GM18520 (cell line): ENCODE data around the gene HK1.

Experiments
- ATAC-seq: cut with Tn5 transposase; IDR thresholded peaks from one replicate; pipeline ENCODE4 v1.9.1; 2021; ENCODE audit not compliant: unreplicated experiment

The HK1 gene

DNA sequence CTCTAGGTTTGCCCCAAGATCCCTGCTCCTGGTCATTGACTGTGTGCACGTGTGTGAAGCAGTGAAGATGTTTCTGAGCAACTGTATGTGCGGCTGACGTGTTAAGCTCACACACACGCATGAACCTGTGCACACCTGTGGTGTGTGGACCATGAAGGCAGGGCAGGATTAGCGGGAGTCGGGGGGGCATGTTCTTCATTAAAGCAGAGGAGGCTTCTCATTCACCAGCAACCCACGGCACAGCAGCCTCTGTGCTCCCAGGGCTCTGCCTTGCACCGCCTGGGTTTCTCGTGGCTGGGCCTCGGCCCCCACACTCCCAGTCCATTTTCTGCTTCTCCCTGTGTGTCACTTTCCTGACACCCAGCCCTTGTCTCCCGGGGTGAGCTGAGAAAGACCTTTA, 139.2 kb downstream of the HK1 start:
- ATAC-seq: no peak

DNA sequence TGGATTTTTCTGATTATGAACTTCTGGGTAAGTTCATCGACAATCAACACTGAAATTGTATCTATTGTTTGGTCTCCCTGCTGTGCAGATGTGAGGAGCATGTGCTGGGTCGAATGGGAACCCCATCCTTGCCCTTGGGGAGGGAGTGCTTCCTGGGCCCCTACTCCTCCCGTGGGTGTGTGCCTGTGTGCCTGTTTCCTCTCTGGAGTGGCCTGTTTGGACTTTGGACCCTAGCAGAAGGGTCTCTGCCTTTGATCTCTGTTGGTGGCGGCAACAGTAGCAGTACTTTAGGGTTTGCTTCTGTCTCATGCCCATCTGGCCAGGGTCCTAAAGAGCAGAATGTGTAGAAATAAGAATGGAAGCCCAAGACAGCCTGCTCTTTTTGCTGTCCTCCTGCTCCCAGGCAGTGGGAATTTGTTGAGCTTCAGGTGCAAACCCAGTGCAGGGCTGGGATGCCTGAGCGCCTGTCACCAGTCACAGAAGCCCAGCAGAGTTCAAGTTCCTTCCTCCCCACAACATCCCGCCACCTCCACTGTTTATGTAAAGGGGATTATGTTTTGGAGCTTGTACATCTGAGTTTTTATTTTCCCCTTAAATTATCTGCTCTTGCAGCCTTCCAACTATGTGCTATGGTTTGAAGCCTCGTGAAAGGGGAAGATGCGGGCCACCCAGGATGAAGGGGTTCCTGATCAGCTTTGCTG, 139.9 kb downstream of the HK1 start:
- ATAC-seq: no peak

DNA sequence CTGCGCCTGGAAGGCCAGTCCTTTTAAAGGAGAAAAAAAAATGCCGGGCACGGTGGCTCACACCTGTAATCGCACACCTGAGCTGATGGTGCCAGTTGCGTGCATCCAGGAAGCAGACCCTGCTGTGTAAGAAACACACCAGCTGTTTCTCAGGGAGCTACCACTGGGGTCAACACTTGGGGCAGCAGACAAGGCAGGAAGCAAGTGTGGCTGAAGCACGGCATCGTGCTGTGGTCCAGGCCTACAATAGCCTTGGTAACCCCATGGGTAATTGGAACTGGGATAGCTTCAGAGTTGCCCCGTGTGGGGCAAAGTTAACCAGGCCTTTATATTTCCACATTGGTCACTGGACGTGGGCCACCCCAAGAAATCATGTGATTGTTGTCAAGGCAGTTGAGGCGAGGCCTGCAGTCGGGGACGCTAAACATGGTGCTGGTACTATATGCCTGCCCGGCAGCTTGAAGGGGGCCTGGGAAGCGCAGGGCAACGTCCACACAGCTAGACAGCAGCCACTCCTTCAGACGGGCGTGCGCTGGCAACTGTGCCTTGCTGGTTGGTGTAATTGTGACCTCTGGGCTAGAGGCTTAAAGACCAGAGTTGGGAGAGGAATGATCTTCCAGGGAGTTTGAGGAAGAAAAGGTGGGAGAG, 140.9 kb downstream of the HK1 start:
- ATAC-seq: no peak

GRCh38 chr10:69419744-69420126, 141.4 kb downstream of the HK1 start:
- no peak for ATAC-seq

GRCh38 chr10:69421611-69422308, 143.5 kb downstream of the HK1 start:
- no peak for ATAC-seq

- no peak for ATAC-seq
Observed at GRCh38 chr10:69422676-69423075, 144.4 kb downstream of the HK1 start.

GRCh38 chr10:69425041-69425440, 146.7 kb downstream of the HK1 start:
- ATAC-seq: no peak

DNA sequence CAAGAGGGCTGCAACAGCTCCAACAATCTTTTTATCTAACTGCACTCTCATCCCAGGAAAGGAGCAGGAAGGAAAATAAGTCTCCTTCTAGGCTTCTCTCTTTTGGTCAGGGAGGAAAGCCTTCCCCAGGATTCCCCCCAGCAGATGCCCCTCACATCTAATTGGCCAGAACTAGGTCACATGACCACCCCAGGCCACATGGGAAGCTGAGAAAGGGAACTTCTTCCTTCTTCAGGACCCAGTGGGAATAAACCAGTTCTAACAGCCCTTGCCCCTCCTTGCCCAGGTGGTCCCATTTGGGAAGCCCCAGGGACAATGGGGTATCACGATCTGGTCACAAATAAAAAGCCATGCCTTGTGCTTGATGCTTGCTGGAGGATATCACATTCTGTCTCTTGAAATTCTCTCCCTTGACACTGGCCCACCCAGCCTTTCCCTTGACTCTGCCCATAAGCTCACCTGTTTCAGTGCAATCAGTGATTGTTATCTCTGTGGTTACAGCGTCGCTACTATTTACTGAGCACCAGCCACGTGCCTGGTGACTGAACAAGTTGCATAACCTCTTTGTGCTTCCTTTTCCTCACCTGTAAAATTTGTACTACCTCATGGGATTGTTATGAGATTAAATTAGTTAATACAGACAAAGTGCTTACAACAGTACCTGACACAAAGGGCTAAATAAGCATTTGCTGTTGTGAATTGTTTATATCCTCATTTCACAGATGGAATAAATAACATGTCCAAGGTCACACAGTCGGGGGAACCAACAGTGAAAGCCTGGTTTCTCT, 147.4 kb downstream of the HK1 start:
- ATAC-seq: no peak

DNA sequence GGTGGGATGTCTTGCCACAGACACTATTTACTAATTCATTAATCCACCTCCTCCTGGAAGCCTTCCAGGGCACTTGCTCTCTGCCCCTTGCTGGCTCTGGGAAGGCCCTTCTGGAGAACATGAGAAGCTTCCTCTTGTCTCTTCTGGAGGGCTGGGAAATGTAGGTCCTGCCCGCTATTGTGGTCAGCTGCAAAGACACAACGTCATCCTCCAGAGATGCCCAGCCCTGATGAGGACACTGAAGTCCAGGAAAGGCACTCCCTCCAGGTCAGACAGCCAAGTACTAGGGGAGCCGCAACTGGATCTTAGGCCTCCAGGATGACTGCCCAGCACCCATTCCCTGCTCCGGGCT, 148.1 kb downstream of the HK1 start:
- no peak for ATAC-seq

DNA sequence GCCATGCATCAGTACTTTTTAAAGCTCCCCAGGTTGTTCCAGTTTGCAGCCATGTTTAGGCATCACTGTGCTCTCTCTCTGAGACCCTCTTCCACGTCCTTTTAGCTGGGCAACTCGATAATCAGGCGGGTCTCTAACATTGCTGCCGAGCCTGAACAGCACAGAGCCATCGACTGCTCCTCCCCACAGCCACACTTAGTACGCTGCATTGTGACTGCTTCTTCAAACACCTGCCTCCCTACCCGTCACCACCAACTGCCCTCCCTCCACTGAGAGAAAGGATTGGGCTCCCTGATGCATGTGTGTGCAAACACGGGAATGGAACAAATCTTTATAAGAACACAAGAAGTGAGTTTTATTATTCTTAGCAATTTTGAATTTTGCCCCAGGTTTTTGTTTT, 149.9 kb downstream of the HK1 start:
- no peak for ATAC-seq

- ATAC-seq: no peak
Observed at GRCh38 chr10:69434169-69434568, 155.9 kb downstream of the HK1 start.

DNA sequence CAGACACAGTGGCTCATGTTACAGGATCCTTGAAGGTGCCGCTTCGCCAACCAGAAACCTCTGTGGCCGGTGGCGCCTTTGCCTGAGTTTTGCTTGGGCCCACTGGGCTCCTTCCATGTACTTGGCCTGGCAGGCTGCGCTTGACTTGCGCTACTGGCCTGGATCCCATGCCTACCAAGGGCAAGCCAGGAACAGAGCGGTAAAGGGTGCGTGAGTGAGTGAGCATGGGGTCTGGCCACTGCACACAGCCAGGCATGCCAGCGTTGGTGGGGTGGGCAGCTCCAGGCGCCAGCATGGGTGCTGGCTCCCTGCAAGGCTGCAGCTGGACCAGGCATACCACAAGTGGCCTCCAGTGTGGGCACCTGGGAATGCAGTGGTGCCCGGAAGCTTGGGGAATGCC, 156.6 kb downstream of the HK1 start:
- ATAC-seq: no peak

DNA sequence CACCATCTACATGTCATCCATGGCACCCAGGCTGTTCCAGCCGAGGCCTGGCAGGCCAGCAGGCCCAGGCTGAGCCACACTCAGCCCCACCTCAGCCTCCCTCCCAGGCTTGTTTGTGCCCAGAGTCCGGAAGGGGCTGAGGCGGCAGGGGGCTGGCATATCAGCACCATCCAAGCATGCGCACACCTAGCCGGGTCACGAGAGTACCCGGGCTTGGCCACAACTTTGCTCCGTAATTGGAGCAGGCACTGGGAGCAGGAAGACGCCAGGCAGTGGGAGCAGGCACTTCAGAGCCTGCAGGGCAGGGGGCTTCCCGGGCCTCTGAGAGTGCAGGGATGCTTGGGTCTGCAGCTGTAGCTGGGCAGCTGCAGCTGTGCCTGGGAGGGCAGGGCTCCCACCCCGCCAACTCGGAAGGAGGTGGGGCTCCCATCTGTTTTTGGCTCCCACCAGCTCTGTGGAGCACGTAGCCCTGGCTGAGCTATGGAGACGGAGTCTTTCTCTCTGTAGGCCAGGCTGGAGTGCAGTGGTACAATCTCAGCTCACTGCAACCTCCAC, 157.7 kb downstream of the HK1 start:
- no peak for ATAC-seq

DNA sequence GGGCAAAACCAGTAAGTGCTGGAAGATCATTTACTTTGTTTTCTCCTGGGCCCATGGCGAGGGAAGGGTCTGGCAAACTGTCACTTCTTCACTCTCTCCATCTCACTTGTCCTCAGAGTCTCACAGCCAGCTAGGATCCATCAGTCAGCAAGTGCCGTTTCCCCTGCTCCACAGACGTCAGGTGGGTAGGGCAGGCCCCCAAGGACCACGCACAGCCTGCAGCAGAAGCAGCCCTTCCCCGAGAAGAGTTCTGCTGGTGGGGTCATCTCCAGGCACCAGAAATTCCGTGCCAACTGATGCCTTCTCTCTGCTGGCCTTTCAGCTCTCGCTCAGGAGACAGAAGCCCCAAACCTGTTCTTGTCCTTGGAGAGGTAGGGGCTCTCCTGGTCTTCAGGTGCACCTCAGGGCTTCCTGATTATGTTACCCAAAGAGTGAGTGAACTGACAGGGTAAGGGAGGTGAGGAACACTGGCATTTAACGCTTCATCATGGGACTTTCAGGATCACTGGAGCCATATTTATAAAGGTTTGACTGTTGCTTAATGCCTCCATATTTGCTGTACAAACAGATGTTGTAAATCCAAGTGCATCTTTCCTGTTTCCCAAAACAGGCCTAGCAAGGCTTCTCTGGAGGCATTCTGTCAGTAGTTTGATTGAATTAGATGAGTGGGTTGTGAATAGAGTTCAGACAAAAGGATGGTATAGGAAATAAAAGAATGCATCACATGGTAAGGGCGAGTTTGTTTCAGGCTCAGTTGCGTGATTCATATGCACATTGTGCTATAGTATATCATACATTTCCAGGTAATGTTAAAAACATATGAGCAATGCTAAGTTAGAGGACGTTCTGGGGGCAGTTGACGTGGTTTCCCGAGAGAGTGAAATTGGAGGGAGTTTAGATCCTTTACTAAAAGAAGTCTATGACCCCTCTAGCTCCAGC, 159.3 kb downstream of the HK1 start:
- ATAC-seq: no peak

DNA sequence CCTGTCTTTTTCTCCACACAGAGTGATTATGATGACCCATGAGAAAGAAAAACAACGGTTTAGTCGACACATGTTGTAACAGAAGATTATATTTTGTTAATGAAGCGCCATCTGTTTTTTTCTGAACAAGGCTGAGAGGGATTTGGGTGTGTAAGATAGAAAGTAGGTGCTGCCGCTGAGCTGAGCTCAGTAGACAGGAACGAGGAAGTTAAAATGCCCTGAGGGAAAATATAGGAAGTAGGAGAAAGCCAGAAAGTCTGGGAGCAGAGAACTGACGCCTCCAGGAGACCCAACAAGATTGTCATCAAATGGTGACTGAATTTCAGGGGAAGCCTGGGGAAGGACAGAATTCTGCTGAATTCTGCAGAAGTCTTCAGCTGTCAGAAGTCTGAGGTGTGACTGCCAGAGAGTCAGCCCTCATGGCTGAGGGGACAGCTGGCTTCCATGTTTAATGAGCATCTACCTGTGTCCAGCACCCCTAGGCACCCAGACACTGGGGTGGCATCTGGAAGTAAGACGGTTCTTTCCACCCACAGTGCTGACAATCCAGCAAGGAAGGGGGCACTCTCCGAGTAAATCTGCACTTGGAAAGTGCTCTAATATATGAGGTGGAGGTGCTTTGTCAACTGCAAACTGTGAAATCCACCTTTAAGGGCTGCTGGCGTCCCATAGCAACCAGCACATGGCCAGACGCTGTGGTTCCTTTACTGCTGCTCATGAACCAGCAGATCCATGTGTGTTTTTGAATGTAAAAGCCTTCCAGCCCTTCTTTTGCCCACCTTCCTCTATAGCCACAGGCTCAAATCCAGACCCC, 160.4 kb downstream of the HK1 start:
- no peak for ATAC-seq

- ATAC-seq: no peak
Observed at GRCh38 chr10:69439350-69439739, 161.0 kb downstream of the HK1 start.

DNA sequence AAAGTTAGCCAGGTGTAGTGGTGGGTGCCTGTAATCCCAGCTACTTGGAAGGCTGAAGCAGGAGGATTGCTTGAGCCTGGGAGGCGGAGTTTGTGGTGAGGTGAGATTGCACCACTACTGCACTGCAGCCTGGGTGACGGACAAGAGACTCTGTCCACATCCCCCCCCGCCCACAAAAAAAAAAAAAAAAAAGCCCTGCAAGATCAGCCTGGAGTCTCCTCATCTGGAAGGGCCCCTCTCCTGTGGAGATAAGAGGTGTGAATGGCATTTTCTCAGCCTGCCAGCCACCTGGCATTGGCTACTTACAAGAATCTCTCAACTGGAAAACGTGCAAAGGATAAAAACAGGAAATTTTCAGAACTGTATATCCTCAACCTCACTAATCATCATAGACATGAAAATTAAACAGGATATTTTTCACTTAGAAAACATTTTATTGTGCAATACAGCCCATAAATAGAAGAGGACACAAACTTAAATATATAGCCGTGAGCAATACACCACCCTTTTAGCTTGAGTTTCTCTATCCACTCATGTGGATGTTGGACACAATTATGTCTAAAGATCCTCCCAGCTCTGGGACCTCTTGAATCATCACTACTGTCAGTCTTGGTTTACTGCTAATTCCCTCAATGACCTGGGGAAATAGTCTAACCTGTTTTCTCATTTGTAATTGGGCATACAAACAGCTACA, 161.7 kb downstream of the HK1 start:
- ATAC-seq: no peak

DNA sequence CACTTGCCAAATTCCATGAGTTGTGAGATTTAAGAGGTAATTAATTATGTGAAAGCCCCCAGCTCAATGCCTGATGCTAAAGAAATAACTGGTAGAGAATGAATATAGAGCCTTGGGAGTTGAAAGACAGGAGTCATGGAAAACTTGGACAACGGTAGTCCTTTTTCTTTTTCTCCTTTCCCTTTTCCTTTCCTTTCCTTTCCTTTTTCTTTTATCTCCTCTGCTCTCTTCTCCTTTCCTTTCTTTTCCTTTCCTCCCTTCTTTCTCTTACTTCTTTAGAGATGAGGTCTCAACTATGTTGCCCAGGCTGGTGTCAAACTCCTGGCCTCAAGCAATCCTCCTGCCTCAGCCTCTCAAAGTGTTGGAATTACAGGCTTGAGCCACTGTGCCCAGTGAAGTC, 165.1 kb downstream of the HK1 start:
- ATAC-seq: no peak

DNA sequence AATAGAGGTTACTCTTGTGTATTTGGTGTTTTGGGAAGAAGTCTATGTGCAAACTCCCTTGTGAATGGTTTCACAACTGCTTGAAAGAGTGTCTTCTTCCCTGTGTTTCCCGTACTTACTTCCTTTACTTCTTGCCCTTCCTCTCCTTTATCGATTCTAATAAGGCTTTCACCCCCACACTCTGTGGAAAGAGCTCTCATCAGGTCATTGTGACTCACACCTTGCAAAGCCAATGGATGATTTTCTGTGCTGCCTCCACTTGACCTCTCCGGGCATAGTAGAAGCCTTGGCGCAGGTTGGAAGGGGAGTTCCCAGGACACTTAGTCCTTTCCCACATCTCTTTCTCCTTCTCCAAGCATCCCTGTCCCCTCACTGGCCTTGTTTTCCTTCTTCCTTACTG, 166.7 kb downstream of the HK1 start:
- no peak for ATAC-seq
